HG03060 (cell line): Measurements from ENCODE around the gene MRPL4.

ENCODE experiments used
- ATAC-seq: cut with Tn5 transposase; IDR thresholded peaks from one replicate; pipeline ENCODE4 v1.9.1; 2021; ENCODE audit warnings: low read depth, moderate number of reproducible peaks; ENCODE audit not compliant: unreplicated experiment

MRPL4 gene

DNA sequence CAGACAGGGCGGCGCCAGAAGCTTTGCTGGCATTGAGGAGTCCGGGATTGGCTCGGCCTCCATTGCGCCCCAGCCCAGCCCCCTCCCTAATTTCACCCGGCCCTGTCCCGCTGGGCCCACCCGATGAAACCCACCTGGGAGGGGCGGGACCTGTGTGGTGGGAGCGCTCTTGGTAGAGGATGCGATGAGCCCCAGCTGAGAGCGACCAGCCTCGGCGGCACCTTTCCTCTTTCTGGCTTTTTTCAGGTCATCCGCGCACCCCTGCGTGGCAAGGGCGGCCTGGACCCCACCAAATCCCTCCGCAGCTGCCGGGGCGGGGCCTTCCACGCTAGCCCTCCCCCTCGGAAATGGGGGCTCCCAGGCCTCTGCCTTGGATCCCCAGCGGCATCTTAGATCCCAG is 57.4 kb downstream of the MRPL4 start, which contains the start of gene ZGLP1:
Gene ZGLP1, minus strand, starts transcription at position 393 of the 400 bp plus-strand sequence.
- ATAC-seq, result no peak
